ENCODE data around the gene PCED1A.

GRCh38 chr20:2798814-2799213 lies 41.6 kb downstream of the PCED1A start:
- TF ChIP-seq, protein P1, sequence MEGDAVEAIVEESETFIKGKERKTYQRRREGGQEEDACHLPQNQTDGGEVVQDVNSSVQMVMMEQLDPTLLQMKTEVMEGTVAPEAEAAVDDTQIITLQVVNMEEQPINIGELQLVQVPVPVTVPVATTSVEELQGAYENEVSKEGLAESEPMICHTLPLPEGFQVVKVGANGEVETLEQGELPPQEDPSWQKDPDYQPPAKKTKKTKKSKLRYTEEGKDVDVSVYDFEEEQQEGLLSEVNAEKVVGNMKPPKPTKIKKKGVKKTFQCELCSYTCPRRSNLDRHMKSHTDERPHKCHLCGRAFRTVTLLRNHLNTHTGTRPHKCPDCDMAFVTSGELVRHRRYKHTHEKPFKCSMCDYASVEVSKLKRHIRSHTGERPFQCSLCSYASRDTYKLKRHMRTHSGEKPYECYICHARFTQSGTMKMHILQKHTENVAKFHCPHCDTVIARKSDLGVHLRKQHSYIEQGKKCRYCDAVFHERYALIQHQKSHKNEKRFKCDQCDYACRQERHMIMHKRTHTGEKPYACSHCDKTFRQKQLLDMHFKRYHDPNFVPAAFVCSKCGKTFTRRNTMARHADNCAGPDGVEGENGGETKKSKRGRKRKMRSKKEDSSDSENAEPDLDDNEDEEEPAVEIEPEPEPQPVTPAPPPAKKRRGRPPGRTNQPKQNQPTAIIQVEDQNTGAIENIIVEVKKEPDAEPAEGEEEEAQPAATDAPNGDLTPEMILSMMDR (IDR thresholded peaks at IDR 0.05), result no peak
- TF ChIP-seq POLR2A (IDR thresholded peaks at IDR 0.05), result no peak
